GM13976 (cell line): ENCODE measurements around the gene PC.

Experiments
- DNase-seq: peaks from one replicate; pipeline ENCODE4 v3.0.0; 2012; ENCODE audit warnings: low spot score
- CTCF ChIP-seq: IDR thresholded peaks from 2 replicates; pipeline ENCODE4 v1.5.1; 2012; ENCODE audit warnings: borderline replicate concordance, mild to moderate bottlenecking; ENCODE audit not compliant: insufficient read depth; ENCODE audit errors: extremely low read depth, missing control alignments, control extremely low read depth
- in situ Hi-C: fragments of 300-500 bp; cut with MboI; formaldehyde crosslinking; loops from one replicate; pipeline ENCODE4 v1.12.0; 2022; ENCODE audit warnings: low sequenced_read_pairs, mixed read lengths, inconsistent platforms; ENCODE audit not compliant: unreplicated experiment

The PC gene

GRCh38 chr11:66906061-66906733 lies 52.0 kb downstream of the PC start:
- no peak for DNase-seq
- in situ Hi-C loops = no loop called here

GRCh38 chr11:66905631-66906030 lies 52.6 kb downstream of the PC start:
- no peak for DNase-seq
- no peak for TF ChIP-seq CTCF
- in situ Hi-C loops = no loop called here

More at GRCh38 chr11:66906061-66906733, 52.0 kb downstream of the PC start:
- TF ChIP-seq CTCF = no peak

GRCh38 chr11:66904981-66905521 lies 53.1 kb downstream of the PC start:
- no peak for DNase-seq
- no peak for TF ChIP-seq CTCF
- in situ Hi-C loops = no loop called here

- no peak for DNase-seq
- in situ Hi-C loops = no loop called here
- no peak for TF ChIP-seq CTCF
These were observed 53.6 kb downstream of the PC start for GRCh38 chr11:66904561-66904960.

GRCh38 chr11:66904055-66904454 lies 54.1 kb downstream of the PC start:
- no peak for TF ChIP-seq CTCF
- DNase-seq = no peak
- in situ Hi-C loops = no loop called here

- DNase-seq = no peak
- TF ChIP-seq CTCF = no peak
These were observed 55.6 kb downstream of the PC start for GRCh38 chr11:66902486-66903177.

More at GRCh38 chr11:66902486-66903177, 55.6 kb downstream of the PC start:
- in situ Hi-C loops = no loop called here
